GM19193 (cell line): ENCODE measurements around the gene TMIE.

Experiments used
- POLR2A ChIP-seq: IDR thresholded peaks from 4 replicates; pipeline ENCODE4 v1.6.1; 2011; ENCODE audit not compliant: insufficient read depth, insufficient read length; ENCODE audit errors: extremely low read depth

Gene TMIE

GRCh38 chr3:46665763-46666452, 35.3 kb upstream of the TMIE start:
- no peak for TF ChIP-seq POLR2A

GRCh38 chr3:46666453-46666845, 34.7 kb upstream of the TMIE start:
- no peak for TF ChIP-seq POLR2A

GRCh38 chr3:46667061-46667621, 34.1 kb upstream of the TMIE start:
- TF ChIP-seq POLR2A = no peak

DNA sequence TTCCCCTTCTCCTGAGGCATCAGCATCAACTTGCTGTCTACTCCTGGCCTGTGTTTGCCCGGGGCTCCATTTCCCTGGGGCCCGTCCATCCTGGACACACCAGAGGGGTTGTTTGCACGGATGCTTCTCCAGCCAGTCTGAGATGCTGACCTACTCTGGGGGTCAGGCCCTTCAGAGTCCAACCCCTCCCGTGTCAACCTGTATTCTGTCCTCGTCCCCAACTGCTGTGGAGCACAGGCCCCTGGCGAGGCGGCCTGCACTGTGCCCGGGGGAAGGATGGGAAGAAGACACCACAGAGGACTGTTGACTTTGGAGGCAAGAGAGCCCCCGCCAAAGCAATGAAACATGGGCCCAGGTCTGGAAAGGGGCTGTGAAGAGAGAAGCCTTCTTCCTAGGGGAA, 33.5 kb upstream of the TMIE start:
- TF ChIP-seq POLR2A = no peak

GRCh38 chr3:46668116-46668515, 33.1 kb upstream of the TMIE start:
- TF ChIP-seq POLR2A = no peak

DNA sequence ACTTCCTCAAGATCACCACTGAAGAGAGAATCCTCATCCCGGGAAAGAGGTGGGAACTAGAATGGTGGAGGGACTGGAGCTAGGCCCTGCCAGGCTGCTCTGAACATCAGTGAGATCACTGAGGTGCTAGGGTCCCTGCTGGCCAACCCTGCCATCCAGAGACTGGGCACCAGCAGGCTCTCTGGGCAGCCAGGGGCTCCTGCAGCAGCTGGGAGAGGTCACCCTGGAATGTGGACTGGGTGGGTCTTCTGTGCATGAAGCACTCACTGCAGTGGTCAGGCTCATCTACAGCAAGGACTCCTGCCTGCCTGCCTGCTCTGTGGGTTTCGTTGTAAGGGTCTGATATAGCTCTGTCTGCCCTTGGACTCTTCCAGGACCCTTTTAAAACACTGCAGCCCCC, 32.6 kb upstream of the TMIE start:
- TF ChIP-seq POLR2A = no peak

DNA sequence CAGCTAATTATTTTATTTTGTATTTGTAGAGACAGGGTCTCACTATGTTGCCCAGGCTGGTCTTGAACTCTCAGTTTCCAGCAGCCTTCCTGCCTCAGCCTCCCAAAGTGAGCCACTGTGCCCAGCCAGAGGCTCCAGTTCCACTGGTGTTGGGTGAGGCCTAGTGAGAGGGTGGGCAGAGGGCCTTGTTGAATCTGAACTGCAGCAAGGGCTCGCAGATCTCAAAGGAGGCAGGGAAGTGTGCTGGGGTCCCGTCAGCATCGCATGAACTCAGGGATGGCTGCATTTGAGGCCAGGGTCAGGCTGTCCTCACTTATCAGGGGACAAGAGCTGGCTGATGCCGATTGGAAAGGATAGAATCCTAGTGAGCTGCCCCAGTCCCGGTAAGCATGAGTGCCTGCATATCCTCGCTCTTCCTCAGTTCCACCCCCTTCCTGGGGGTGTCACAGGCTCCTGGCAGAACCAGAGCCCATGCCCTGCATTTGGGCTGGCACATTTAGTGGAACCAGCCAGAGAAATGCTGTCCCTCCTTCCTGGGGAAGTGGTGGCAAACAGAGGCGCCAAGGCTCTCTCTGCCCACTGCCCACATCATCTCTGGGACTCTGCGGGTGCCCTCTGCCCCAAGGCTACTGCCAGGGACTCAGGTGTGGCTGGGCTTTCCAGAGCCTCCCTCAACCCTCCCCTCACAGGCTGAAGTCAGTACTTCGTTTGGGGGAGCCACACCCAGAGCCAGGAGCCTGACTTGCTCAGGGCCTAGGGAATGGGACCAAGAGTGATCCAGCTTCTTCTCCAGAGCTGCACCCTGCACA, 31.8 kb upstream of the TMIE start:
- no peak for TF ChIP-seq POLR2A

- no peak for TF ChIP-seq POLR2A
Measured at GRCh38 chr3:46670000-46670890, 30.9 kb upstream of the TMIE start.

DNA sequence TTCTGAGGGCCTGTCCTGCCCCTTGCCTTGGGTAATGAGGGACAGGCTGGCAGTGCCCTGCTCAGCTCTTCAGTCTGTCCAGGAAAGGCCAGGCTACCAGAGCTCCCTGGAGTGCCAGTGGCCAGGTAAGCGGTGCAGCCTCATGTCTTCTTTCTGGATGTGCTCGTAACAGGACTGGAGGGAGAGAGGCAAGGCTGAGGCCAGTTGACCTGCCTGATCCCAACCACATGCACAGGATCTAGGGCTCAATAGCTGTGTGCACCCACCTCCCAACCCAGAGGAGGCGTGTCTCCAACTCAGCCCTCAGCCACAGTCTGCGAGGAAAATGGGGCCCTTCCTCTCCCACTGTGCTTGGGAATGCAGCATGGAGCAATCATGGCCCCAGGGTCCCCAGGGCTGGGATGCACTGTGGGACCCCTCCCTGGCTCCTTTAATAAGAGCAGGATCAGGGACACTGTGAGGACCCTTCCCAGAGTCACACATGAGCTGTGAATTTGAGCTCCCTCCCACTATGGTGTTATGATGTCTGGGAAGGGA, 30.2 kb upstream of the TMIE start:
- TF ChIP-seq POLR2A = no peak

GRCh38 chr3:46671541-46672348, 29.4 kb upstream of the TMIE start:
- no peak for TF ChIP-seq POLR2A

DNA sequence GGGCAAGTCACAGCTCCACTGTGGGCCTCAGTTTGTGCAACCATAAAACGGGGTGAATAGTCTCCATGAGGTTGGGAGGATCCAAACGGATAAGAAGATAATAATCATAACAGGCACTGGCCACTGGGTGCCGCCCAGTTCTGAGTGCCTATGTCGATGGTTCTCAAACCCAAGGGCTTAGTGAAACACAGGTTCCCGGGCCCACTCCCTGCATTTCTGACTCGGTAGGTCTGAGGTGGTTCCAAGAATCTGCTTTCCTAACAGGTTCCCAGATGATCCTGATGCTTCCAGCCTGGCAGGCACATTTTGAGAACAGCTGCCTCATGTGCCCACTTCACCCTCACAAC, 28.9 kb upstream of the TMIE start:
- TF ChIP-seq POLR2A = no peak

GRCh38 chr3:46673151-46674030, 27.8 kb upstream of the TMIE start:
- TF ChIP-seq POLR2A = no peak

DNA sequence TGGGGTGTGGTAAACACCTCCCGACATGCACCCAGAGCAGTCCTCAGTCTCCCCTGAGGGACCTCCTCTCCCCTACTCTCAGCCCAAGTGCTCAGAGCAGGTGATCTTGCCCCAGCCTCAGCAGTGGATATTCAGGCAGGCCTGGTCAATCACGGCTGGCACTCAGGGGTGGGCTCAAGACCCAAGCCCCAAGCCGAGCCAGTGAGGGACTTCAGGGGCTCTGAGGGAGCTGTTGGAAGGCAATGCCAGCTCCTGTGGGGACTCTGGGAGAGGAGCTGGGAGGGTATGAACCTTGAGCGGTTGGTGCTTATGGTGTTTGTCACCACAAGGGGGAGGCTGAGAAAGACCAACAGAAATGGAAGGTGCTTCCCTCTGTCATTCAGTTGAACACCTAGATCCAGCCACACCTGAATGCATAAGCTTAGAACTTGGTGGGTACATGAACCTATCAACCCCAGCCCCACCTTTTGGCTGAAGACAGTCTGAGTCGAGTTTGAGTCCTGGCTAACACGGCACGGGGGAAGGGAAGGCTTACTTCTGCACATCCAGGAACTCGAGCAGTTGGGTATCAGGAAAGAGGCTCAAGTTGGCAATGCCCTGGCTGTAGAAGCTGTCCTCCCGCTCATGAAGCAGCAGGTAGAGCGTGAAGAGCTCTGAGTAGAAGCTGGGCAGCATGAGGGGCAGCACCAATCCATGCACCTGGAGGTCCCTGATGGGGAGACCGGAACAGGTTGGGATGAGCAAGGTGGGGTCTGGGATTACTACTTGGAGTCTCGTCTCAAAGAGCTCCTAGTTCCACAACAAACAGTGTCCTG, 27.0 kb upstream of the TMIE start:
- no peak for TF ChIP-seq POLR2A

DNA sequence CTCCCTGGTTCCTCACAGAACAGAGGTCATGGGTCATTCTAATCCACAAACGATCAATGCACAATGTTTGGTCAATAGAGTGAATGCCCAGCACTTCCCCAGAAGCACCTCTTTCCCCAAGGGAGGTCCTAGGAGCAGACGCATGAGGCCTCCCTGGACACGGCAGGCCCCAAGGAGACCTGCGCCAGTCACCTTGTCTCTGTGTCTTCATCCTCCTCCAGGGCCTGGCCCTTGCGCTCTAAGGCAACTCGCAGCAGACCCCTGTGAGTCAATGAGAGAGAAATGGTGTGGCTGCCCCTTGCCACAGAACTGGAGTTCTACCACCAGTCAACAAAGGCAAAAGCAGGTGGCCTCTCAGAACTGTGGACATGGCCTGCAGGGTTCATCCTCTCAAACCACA, 25.8 kb upstream of the TMIE start:
- no peak for TF ChIP-seq POLR2A
